ENCODE data around the gene BATF. TPM values are rescaled to one million over a fixed set of nuclear protein-coding genes. Genes with fewer than 3 reads are reported as not detected.
"Not testable (repeated sequence)": the region's sequence is repeated elsewhere in the genome, so short reads cannot be mapped to it uniquely, and the experiment has no call there.

BATF gene, protein sequence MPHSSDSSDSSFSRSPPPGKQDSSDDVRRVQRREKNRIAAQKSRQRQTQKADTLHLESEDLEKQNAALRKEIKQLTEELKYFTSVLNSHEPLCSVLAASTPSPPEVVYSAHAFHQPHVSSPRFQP
- total RNA-seq (10 to 100 TPM in 3 of 5 experiments, 1 to 10 TPM in 2; 6.8 to 70.0 (median 10.6) TPM), polyA plus RNA-seq (10 to 100 TPM; 24.7 to 26.7 TPM), total RNA-seq (7.9 reads per million, percentile 32 among the genes with 10 or more reads in this experiment)

DNA sequence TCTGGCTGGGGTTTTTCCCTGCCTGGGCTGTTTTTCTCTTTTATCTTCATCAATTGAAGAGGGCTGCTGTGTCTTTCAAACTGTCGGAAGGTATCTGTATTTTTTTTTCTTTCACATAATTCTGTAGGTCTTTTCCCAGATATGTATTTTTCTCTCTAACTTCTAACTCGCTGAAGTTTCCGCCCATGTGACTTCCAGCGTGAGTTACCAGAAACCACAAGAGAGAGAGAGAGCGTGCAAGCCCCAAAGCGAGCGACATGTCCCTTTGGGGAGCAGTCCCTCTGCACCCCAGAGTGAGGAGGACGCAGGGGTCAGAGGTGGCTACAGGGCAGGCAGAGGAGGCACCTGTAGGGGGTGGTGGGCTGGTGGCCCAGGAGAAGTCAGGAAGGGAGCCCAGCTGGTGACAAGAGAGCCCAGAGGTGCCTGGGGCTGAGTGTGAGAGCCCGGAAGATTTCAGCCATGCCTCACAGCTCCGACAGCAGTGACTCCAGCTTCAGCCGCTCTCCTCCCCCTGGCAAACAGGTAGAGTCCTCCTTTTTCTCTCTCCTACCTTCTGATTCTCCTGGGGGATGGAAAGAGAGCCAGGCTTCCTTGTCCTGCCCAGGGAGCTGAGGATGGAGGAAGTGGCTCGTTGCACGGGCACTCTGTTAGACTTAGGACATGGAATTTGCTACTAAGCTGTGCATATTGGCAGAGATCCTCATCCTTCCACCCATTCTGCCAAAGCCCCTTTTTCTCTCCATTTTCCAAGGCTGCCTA lies at the start of gene BATF:
TSS of gene BATF (plus strand) at position 246 of the 759 bp plus-strand sequence. CDS start at position 460, 214 bp downstream.
- DNase-seq = peak; percentile 47 to 83 (median 76)
- Mint-ChIP-seq H3K9me3 (peaks cover 0 to 2% (median 0%) of the 10 kb centered on the region in 11 donors), H3K27ac (peak within 1 kb of the TSS; percentile 91 to 99 (median 95)), H3K4me1 (peaks cover 51 to 80% (median 75%) of the 10 kb centered on the region in 7 donors), H3K36me3 (peaks cover 5 to 40% (median 21%) of the 10 kb centered on the region in 5 donors), H3K4me3 (peak within 1 kb of the TSS; percentile 92 to 100 (median 98)), H3K27me3 (no peaks in the 10 kb centered on the region)
- Histone ChIP-seq H3K4me1 (ENCODE audit: control insufficient read depth in 2 of 2, insufficient read depth in 2 of 2, low read length in 2 of 2) (peaks cover 44 to 49% of the 10 kb centered on the region in 2 donors), H3K27ac (ENCODE audit: low read depth, low read length) (peak within 1 kb of the TSS; percentile 82), H3K4me3 (ENCODE audit: low read length) (peak within 1 kb of the TSS; percentile 84), H3K9me3 (ENCODE audit: control insufficient read depth in 2 of 3, low read length in 3 of 3) (no peaks in the 10 kb centered on the region), H3K27me3 (ENCODE audit: control insufficient read depth in 2 of 2, insufficient read depth in 2 of 2, low read length in 2 of 2) (no peaks in the 10 kb centered on the region), H3K36me3 (ENCODE audit: control insufficient read depth in 2 of 3, insufficient read depth in 3 of 3, low read length in 3 of 3) (peaks cover 0 to 17% (median 0%) of the 10 kb centered on the region in 3 experiments)
- intact Hi-C loops (cut with micrococcal nuclease) = loop anchor here (1.0 to 5.0 kb wide), 12 partner anchors 9 to 465 kb away; partner anchors contain the start of genes ERG28 (in 1 of the 2), FLVCR2 (in 1 of the 2), IFT43 (in 1 of the 2) and TMED10 (in 1 of the 2)
- CTCF ChIA-PET = interaction anchor here (0.5 to 3.8 kb wide), 4 partner anchors 33 to 220 kb away, joined by 3 to 21 read pairs (median 3); no protein-coding TSS in a partner anchor
- peak; percentile 89 for ATAC-seq
- POLR2A ChIA-PET = interaction anchor here (0.5 to 7.3 kb wide), 8 partner anchors 9 to 712 kb away, joined by 3 to 51 read pairs (median 4); partner anchors contain the start of gene EIF2B2

DNA sequence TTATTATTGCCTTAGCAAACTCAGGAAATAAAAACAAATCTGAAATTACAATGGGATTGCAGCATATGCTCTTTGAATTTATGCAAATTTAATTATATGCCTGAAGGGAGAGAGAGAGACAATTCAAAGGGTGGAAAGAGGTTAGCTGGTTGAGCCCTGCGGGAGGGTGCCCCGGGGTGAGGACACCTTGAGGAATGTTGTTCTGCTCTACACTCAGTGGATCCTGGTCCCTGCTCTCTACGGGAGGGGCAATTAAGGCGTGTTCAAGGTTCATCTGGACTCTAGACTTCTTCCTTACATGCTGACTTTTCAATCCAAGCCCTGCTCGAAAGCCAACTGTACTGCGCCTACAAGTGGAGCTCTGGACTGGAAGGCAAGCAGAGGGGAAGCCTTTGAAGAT lies 48.1 kb upstream of the BATF start:
- H3K9me3 Mint-ChIP-seq; H3K4me1 ChIP-seq (ENCODE audit: control insufficient read depth in 2 of 2, insufficient read depth in 2 of 2, low read length in 2 of 2); H3K27me3 ChIP-seq (ENCODE audit: control insufficient read depth in 2 of 2, insufficient read depth in 2 of 2, low read length in 2 of 2); H3K27ac ChIP-seq (ENCODE audit: low read depth, low read length); POLR2A ChIA-PET; CTCF ChIA-PET; H3K4me1 Mint-ChIP-seq; intact Hi-C loops (cut with micrococcal nuclease); H3K27me3 Mint-ChIP-seq; DNase-seq; H3K9me3 ChIP-seq (ENCODE audit: control insufficient read depth in 2 of 3, low read length in 3 of 3); H3K4me3 ChIP-seq (ENCODE audit: low read length); H3K4me3 Mint-ChIP-seq; ATAC-seq; H3K36me3 Mint-ChIP-seq; H3K36me3 ChIP-seq (ENCODE audit: control insufficient read depth in 2 of 3, insufficient read depth in 3 of 3, low read length in 3 of 3); H3K27ac Mint-ChIP-seq: not testable (repeated sequence)

DNA sequence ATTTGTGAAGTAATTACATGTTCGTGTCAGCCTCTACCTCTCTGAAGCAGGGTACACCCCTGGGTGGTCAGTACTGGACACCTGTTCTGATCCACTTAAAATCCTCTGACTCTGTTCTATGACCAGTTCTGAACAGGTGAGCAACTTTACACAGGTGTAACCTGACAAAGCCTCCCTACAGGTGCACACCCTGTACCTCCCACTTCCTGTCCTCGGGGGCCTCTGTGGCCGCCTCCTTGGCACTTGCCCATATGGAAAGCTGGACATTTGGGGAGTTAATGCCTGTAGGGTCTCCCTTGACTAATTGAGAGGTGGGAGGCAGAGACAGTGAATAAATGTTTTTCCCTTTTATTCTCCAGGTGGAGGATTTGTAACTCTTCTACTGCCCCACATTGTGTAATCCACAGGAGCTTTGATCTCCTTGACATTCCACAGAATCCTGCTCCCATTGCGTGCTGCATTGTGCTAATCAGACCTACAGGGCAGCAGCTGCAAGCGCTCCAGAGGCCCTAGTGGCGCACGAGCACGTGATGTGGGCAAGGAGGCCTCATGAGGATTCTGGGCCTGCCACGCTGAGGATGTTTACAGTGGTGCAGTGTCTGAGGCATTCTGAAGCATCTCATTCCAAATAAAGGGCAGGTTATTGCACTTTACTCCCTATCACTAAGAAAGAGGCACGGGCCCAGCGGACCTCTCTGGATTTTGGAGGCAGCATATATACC lies 45.8 kb upstream of the BATF start:
- intact Hi-C loops (cut with micrococcal nuclease) = no loop called here
- CTCF ChIA-PET = no interaction called here
- H3K4me3 Mint-ChIP-seq = no peak overlapping the region
- Histone ChIP-seq H3K36me3 (ENCODE audit: control insufficient read depth in 2 of 3, insufficient read depth in 3 of 3, low read length in 3 of 3) (no peaks in the 10 kb centered on the region), H3K27me3 (ENCODE audit: control insufficient read depth in 2 of 2, insufficient read depth in 2 of 2, low read length in 2 of 2) (no peaks in the 10 kb centered on the region), H3K4me3 (ENCODE audit: low read length) (no peak overlapping the region), H3K4me1 (ENCODE audit: control insufficient read depth in 2 of 2, insufficient read depth in 2 of 2, low read length in 2 of 2) (no peaks in the 10 kb centered on the region), H3K27ac (ENCODE audit: low read depth, low read length) (no peak overlapping the region), H3K9me3 (ENCODE audit: control insufficient read depth in 2 of 3, low read length in 3 of 3) (no peaks in the 10 kb centered on the region)
- POLR2A ChIA-PET = no interaction called here
- peaks cover 0 to 3% (median 0%) of the 10 kb centered on the region in 5 donors for H3K36me3 Mint-ChIP-seq
- H3K27me3 Mint-ChIP-seq = peaks cover 0 to 24% (median 6%) of the 10 kb centered on the region in 5 donors
- H3K9me3 Mint-ChIP-seq = no peaks in the 10 kb centered on the region
- DNase-seq (no peak), ATAC-seq (no peak)
- H3K4me1 Mint-ChIP-seq = peaks cover 0 to 6% (median 0%) of the 10 kb centered on the region in 7 donors
- H3K27ac Mint-ChIP-seq = peak overlapping the region in 1 of 9 donors; percentile 25

DNA sequence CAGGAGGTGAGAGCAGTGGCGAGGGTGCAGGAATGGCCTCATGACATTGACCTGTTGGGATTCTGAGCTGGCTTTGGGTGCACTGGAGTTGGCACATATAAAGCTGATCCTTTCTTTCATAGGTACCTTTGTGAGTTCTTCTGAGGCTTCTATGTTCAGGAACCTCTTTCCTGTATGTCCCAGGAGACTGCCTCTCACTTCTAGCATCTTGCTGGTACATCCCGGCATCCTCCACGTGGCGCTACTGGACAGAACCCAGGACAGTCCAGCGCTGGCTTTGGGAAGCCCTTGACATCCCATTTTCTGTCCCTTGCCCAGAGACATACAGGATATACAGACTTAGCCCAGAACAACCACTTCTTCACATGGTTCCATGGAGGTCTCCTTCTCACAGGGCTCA lies 44.4 kb upstream of the BATF start:
- ATAC-seq (no peak), DNase-seq (no peak)
- no peak overlapping the region for H3K4me3 Mint-ChIP-seq
- H3K36me3 Mint-ChIP-seq = peaks cover 0 to 4% (median 0%) of the 10 kb centered on the region in 5 donors
- peaks cover 0 to 26% (median 9%) of the 10 kb centered on the region in 5 donors for H3K27me3 Mint-ChIP-seq
- intact Hi-C loops (cut with micrococcal nuclease) = no loop called here
- ChIA-PET CTCF (no interaction called here), POLR2A (no interaction called here)
- H3K9me3 ChIP-seq (ENCODE audit: control insufficient read depth in 2 of 3, low read length in 3 of 3) = no peaks in the 10 kb centered on the region
- H3K4me1 ChIP-seq (ENCODE audit: control insufficient read depth in 2 of 2, insufficient read depth in 2 of 2, low read length in 2 of 2) = no peaks in the 10 kb centered on the region
- peaks cover 0 to 6% (median 0%) of the 10 kb centered on the region in 7 donors for H3K4me1 Mint-ChIP-seq
- no peak overlapping the region for H3K27ac ChIP-seq (ENCODE audit: low read depth, low read length)
- no peaks in the 10 kb centered on the region for H3K36me3 ChIP-seq (ENCODE audit: control insufficient read depth in 2 of 3, insufficient read depth in 3 of 3, low read length in 3 of 3)
- no peak overlapping the region for H3K4me3 ChIP-seq (ENCODE audit: low read length)
- no peak overlapping the region for H3K27ac Mint-ChIP-seq
- H3K9me3 Mint-ChIP-seq = no peaks in the 10 kb centered on the region
- H3K27me3 ChIP-seq (ENCODE audit: control insufficient read depth in 2 of 2, insufficient read depth in 2 of 2, low read length in 2 of 2) = no peaks in the 10 kb centered on the region

DNA sequence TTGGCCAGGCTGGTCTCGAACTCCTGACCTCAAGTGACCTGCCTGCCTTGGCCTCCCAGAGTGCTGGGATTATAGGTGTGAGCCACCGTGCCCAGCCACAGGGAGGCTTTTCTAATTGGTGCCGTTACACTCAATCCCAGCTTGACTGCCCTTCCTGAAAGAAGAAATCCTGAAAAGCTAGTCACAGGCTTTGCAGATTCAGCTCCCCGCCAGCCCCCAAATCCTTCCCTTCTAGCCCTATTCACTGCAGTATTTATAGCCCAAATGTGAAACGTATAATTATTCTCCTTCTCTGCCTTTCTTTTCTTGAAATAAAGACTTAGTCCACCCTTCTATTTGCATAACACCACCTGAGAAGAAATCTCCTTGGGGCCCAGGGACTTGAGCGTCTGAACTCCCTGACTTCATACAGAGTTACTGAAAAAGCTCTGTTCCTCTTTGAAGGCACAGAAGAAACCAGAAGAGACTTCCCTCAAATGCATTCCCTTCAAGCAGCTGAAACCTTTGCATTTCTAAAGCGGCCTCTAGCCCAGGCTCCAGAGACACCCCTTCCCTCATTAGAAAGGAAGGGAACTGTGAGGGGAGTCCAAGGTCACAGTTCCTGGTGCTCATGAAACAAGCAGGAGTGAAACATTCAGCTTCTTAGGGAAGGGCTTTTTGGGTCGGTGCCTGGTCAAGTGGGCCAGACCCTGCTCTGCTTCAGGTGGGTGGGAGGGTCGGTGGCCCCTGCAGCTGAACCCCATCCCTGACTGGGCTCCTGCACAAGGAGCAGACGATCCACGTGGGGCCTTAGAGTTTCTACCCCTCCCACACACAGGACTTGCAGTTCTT lies 42.3 kb upstream of the BATF start:
- Mint-ChIP-seq H3K4me3 (no peak overlapping the region), H3K9me3 (no peaks in the 10 kb centered on the region), H3K27me3 (peaks cover 0 to 23% (median 9%) of the 10 kb centered on the region in 5 donors), H3K27ac (peak overlapping the region in 1 of 9 donors; percentile 62), H3K4me1 (peaks cover 0 to 6% (median 0%) of the 10 kb centered on the region in 7 donors), H3K36me3 (peaks cover 0 to 4% (median 0%) of the 10 kb centered on the region in 5 donors)
- no peak overlapping the region for H3K4me3 ChIP-seq (ENCODE audit: low read length)
- no peak for DNase-seq
- ChIA-PET POLR2A (no interaction called here), CTCF (interaction anchor here (1.1 kb wide), 1 partner anchor 9 kb away, joined by 4 read pairs; no protein-coding TSS in a partner anchor)
- no peaks in the 10 kb centered on the region for H3K36me3 ChIP-seq (ENCODE audit: control insufficient read depth in 2 of 3, insufficient read depth in 3 of 3, low read length in 3 of 3)
- no peak for ATAC-seq
- H3K9me3 ChIP-seq (ENCODE audit: control insufficient read depth in 2 of 3, low read length in 3 of 3) = no peaks in the 10 kb centered on the region
- no peaks in the 10 kb centered on the region for H3K27me3 ChIP-seq (ENCODE audit: control insufficient read depth in 2 of 2, insufficient read depth in 2 of 2, low read length in 2 of 2)
- no peak overlapping the region for H3K27ac ChIP-seq (ENCODE audit: low read depth, low read length)
- H3K4me1 ChIP-seq (ENCODE audit: control insufficient read depth in 2 of 2, insufficient read depth in 2 of 2, low read length in 2 of 2) = no peaks in the 10 kb centered on the region
- intact Hi-C loops (cut with micrococcal nuclease) = no loop called here

DNA sequence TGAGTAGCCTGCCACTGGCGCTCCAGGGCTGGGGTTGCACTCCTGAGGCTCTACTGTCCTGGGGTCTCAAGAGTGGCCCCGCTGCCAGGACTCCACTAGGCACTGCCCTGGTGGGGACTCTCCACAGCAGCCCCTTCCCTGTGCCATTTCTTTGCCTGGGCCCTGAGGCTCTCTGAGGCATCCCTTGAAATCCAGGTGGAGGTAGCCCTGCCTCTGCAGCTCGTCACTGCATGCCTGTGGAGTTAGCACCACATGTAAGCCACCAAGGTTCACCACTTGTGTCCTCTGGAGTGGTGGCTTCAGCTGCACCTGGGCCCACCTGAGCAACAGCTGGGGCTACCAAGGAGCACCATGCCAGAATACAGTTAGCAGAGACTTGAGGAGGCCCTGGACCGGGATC lies 39.9 kb upstream of the BATF start:
- peaks cover 0 to 15% (median 2%) of the 10 kb centered on the region in 7 donors for H3K4me1 Mint-ChIP-seq
- no peaks in the 10 kb centered on the region for H3K9me3 Mint-ChIP-seq
- POLR2A ChIA-PET = no interaction called here
- intact Hi-C loops (cut with micrococcal nuclease) = no loop called here
- Histone ChIP-seq H3K36me3 (ENCODE audit: control insufficient read depth in 2 of 3, insufficient read depth in 3 of 3, low read length in 3 of 3) (no peaks in the 10 kb centered on the region), H3K4me3 (ENCODE audit: low read length) (no peak overlapping the region), H3K4me1 (ENCODE audit: control insufficient read depth in 2 of 2, insufficient read depth in 2 of 2, low read length in 2 of 2) (peaks cover 0 to 6% of the 10 kb centered on the region in 2 donors), H3K27me3 (ENCODE audit: control insufficient read depth in 2 of 2, insufficient read depth in 2 of 2, low read length in 2 of 2) (no peaks in the 10 kb centered on the region), H3K27ac (ENCODE audit: low read depth, low read length) (no peak overlapping the region), H3K9me3 (ENCODE audit: control insufficient read depth in 2 of 3, low read length in 3 of 3) (no peaks in the 10 kb centered on the region)
- peaks cover 0 to 18% (median 9%) of the 10 kb centered on the region in 5 donors for H3K27me3 Mint-ChIP-seq
- no peak overlapping the region for H3K27ac Mint-ChIP-seq
- H3K36me3 Mint-ChIP-seq = peaks cover 0 to 4% (median 0%) of the 10 kb centered on the region in 5 donors
- H3K4me3 Mint-ChIP-seq = no peak overlapping the region
- CTCF ChIA-PET = no interaction called here
- DNase-seq (no peak), ATAC-seq (no peak)

Data from naive thymus-derived CD4-positive, alpha-beta T cell (primary cell).